GM18520 (cell line): ENCODE results near the gene PGC.
"Not testable (repeated sequence)": the region's sequence is repeated elsewhere in the genome, so short reads cannot be mapped to it uniquely, and the experiment has no call there.

Experiments used
- ATAC-seq: cut with Tn5 transposase; IDR thresholded peaks from one replicate; pipeline ENCODE4 v1.9.1; 2021; ENCODE audit not compliant: unreplicated experiment

PGC gene

DNA sequence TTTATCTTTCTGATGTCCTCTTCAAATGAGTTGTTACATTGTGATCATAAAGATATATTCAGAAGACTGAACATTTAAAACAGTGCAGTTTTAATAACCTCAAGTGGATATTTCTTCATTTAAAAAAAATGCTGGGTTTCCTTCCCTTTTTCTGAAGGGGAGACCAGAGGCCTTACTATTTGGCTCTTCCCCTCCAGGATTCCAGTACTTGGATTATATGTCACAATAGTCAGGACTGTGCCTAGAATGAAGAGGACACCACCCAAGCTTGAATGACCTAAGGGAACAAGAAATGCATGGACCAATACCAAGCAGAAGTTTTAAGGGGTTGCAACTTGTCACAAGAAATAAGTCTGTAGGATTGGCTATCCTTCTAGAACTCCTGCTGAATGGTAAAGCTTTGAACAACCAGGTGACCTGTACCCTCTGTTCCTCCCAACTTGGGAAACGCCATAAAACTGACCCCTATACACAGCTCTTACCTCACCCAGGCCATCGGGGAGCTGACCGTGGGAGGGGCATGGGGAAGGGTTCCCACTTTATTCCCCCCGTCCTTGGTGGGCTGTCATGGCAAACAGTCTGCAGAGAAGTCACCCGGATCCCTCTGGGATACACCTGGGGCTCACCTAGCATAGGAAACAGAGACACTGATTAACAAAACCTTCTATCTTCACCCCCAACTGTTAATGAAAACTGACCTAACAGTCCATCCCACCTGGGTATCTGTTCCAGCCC lies 30.5 kb upstream of the PGC start:
- no peak for ATAC-seq

DNA sequence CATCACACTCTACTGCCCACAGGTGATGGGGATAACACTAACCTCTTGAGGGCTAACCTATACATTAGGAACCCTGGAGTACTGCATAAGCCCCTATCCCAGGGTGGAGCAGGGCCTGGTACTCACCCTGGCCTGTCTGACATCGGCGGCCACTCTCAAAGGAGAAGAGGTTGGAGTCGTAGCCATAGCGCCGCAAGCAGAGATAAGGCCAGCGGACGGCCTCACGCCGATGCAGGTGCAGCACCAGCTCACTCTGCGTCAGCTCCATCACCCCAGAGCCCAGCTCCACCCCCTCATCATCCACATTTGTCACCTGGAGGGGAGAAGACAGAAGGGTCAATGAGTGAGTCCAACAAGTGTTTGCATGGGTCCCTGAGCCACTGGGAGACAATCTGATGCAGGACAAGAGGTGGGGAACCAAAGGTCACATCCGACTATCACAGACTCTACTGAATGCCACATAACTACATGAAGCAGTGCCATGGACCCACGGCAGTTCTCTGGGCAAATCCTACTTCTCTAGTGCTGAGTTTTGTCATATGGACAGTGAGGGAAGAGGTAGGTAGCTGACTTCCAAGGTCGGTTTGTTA lies 28.2 kb upstream of the PGC start:
- ATAC-seq = no peak

DNA sequence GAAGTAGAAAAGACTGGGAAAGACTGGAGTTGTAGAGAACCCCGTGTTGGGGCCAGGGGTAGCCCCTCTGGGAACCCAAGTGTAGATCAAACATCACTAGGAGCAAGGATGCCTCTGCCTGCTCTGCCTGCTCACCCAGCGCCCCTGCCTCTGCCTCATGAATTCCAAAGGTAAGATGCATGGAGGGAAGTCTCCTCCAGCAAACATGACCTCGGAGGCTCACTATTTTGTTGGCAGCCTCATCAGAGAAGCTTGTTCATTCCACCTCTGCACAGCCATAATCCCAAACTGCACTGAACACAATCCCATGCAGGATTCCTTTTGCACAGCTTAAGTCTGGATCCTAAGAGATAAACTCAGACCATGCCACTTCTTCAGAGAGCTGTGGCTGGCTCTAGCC lies 27.6 kb upstream of the PGC start:
- ATAC-seq = no peak

DNA sequence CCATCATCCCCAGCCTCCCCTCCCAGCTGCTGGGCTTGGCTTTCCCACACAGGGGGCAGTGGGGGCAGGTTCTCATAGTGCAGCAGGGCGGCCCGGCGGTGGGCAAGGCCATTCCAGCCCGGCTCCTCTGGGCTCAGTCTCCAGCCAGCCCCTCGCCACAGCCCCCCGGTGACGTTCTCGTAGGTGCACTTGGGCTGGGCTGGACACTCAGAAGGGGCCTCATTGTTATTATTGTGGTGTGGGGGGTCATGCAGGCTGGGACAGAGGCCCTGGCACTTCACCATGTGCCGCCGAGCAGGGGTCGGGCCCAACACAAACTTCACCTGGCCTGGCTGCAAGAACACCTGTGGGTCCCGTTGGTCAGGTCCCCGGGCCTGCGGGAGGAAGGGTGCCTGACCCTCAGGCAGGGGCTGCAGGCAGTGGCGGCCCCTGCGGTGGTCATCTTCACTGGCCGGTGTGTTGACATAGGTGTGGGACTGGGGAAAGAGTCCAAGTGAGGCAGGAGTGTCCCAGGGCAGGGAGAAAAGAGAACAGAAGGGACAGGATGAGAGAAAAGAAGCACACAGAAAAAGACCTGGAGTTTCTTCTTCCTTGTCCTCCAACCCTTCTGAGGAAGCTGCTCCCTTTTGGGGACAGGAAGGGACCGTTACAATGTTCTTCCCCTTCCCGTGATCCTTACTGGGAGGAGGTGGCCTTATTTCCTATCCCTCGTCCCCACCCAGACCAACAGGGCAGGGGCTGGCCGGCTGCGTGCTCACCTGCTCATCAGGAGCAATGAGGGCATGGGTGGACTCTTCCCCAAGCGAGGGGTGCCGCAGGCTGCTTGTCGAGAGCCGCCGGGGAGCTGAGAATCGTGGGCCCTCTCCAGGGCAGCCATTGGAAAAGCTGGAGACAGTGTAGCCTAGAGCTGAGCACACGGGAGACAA lies 24.1 kb upstream of the PGC start:
- ATAC-seq = no peak

DNA sequence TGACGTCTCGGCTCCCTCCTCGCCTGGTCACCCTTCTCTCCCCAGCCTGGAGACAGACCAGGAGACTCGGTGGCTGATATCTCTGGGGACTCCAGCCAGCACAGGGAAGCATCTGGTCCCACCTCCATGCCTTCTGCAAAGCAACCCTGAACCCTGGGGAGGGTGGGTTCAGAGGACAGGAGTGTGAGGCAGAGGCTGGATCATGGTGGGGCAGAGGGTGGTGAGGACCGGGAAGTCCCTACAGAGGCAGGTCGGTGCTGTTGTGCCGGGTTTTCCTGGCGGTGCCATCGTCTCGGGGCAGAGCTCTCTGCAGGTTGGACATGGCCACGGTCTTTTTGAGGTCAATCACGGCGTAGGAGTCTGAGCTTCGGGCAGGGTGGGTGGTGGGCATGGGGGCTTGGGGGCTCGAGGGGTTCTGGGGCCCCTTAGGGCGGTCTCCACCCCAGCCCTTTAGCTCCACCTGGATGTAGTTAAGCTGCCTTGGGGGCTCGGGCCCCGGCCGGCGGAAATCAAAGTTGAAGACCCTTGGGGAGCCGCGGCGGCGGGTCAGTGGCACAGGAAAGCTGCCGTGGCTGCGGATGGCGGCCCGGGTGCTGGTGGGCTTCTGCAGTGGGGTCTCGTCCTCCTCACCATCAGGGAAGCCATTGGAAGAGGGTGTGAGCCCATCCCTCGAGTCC lies 23.3 kb upstream of the PGC start:
- no peak for ATAC-seq

DNA sequence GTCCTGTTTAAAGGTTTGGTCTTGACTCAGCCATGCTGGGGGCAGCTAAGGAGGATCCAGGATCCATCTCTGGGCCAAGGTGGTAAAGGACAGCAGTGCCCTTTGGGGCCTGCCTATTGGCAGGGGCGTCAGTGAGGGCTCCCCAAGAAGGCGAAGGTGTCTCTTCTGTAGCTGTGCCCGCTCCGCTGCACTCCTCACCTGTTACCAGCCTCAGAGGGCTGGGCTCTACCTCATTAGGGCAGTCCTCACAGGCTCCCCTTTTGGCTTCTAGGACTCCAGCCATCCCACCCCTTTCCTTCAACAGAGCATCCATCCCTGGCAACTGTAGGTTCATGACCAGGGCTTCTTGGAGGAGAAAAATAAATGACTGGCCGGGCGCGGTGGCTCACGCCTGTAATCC lies 22.2 kb upstream of the PGC start:
- no peak for ATAC-seq

DNA sequence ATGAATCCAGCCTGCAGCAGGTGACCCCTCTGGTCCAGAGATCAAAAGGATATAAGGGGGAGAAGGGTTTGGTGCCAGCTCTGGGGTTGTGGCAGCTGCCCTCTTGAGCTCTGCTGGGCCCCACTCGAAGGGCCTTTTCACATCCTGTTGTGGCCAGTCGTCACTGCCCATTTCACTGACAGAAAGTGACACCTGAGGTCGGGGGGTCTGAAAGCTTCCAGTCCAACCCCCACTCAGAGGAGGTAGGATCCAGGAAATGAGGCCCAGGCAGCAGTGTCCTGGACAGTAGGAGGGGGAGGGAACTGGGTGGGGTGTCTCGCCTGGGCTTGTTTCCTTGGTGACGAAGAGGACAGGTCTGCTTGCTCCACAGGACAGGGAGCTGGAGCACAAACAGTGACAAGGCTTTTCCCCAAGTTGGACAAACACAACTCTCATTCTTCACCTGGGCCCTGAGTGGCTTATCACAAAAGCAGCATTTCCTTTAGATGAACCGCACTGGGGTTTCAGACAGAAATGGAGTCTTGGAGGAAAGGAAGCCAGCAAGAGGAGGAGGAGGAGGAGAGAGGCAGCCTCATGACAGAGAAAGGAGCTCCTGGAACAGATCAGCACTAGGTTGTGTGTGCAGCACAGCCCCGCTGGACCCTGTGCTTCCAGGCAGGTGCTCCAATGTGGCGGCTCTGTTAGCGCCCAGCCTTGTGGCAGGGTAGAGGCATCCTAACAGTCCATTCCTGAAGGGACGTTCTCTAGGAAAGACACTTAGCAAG lies 21.5 kb upstream of the PGC start:
- ATAC-seq = no peak

DNA sequence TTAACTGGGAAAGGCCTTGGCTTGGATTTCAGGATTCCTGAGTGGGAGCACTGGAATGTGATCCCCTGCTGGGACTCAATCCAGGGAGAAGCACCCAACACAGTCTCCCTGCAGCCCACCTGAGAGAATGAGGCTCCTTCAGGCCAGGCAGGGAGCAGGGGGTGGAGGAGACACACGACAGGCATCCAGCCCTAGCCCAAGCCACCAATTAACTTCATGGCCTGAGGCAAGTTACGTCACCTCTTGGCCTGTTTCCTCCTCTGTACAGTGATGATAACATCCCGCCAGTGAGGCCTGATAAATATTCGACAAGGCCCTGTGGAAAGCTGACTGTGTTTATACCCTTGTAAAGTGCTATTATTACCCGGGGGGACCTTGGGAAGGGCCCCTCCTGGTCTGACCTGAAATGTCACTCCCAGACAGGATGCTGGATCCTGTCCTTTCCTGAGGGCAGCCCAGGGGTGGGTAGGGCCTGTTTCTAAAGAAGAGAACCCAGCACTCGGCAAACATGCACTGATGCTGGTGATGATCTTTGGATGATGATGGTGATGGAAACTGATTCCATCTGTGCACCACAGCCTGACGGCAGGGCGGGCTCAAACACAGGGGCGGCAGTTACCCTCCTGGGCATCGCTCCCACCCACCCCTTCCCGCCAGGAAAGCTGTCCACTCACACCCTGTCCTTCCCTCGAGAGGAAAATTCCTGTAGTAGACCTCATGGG lies 20.1 kb upstream of the PGC start:
- no peak for ATAC-seq

DNA sequence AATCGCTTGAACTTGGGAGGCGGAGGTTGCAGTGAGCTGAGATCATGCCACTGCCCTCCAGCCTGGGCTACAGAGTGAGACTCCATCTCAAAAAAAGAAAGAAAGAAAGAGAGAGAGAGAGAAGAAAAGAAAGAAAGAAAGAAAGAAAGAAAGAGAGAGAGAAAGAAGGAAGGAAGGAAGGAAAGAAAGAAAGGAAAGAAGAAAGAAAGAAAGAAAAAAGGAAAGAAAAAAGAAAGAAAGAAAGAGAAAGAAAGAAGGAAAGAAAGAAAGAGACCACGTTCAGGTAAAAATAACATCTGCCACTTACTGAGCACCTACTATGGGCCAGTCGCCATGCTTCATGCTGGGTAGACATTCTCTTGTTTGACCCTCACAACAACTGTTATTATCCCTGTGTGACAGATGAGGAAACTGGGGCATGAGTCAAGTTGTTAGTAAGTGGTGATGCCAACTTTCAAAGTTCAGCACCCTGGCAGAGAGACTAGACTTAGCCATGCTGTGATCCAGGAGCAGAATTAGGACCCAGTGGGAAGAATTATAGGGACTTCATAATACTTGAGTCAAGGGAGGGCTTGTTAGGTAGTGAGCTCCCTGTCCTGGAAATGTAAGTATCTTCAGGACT lies 19.0 kb upstream of the PGC start:
- not testable (repeated sequence) for ATAC-seq

DNA sequence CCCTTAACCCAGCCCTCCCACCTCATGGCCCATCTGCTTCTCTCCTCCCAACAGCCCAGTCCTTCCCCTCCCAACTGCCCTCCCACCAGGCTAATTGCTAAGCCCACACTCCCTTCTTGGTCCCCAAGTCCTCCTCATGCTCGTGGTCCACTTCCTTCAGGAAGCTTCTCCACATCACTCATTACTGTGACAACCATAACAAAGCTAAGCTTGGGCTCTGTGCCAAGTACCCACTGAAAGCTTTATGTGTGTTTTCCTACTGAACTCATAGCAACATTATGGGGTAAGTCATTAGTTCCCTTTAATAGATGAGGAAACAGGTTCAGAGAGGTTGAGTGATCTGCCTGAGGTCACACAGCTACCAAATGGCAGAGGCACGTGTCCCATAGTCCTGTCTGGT lies 16.3 kb upstream of the PGC start:
- no peak for ATAC-seq

DNA sequence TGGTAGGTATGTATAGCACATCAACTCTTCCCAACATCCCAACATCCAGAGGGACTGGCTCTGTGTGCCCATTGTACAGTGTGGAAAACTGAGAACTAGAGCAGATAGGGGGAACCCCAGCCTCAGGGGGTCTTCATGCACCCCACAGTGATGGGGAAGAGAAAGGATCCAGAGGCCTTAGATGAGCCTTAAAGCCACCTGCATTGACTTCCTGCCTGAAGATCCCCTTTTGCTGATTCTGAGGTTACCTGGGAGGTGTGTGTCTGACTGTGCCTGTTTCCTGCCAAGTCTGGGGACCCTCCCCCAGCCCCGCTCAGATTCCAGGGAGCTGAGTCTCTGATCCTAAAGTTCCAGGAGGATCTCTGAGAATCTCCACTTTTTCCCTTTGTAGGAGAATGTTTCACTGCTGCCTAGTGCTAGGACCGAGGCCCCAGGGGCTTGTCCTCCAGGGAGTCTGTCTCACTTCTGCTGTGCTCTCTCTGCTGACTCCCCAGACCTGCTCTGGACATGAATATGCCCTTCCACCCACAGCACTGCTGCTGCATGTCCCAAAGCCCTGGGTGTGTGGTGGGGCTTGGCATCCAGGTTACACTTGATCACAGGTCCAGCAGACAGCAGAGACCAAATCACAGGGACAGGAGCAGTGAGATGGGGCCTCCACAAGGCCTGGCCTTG lies 12.8 kb upstream of the PGC start:
- no peak for ATAC-seq

DNA sequence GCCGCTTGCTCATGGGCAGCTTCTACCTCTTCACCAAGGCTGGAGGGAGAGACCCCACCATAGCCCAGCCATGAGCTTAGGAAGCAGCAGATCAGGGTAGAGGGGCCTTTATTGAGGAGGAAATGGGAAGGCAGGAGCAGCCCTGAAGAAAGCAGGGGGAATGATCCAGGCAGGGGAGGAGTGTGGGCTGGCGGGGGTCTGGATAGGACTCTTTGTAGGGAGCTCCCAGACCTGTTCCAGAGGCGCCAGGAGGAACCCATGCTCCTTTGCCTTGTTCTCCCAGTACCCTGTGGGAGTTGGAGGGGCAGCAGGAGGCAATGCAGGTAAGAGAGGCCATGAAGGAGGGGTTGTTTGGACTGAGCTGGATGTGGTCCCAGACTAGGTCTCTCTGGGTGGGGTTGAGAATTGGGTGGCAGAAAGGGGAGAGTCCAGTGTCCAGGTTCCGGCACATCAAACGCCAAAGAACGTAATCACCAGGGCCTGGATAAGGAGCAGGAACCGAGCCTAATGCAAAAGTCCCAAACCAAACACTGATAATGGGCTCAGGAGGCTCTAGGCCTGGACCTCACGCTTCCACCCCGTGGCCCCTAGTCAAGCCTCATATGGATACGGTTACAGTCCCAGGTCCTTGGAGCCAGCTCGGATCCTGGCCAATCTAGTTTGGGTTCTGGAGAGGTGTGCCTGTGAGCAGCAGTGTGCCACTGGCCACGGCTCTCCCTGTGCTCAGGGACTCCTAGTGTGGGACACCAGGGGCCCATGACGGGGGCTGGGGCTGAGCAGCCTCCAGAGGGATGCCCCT lies 12.1 kb upstream of the PGC start:
- no peak for ATAC-seq

DNA sequence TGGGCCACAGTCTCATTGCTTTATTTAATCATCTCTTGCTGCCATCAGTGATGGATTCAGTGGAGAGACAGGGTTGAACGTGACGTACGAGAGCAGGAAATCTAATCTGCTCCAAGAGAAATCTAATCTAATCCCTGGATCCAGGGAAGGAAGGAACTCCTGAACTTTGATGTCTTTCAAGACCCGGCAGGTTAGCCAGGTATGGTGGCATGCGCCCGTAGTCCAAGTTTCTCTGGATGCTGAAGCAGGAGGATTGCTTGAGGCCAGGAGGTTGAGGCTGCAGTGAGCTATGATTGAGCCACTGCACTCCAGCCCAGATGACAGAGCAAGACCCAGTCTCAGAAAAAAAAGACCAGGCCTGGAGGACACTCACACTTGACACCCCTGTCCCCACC lies 11.4 kb upstream of the PGC start:
- no peak for ATAC-seq

DNA sequence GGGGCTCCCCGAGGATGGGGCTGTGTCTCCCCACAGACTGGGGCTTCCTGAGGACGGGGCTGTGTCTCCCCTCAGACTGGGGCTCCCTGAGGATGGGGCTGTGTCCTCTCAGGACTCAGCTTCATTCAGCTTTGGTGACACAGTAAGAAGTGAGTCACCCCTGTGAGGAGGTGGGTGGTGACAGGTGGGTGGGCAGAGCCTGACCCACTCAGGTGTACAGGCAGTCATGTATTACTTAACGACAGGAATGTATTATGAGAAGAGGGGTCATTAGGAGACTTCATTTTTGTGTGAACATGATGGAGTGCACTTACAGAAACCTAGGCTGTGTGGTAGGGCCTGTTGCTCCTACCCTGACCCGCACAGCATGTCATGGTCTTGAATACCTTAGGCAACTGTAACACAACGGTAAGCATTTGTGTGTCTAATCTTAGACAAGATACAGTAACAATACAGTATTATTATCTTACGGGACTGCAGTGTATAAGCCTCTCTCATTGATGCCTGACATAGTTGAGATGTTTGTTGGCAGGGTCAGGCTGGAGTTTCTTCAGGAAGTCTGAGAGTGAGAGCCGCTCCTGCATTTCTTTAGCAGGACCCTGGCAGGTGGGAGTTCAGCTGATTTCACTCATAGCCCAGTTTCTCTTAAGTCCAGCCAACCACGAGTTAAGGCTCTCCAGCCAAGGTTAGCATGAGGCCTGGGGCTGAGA lies 10.9 kb upstream of the PGC start:
- ATAC-seq = no peak

DNA sequence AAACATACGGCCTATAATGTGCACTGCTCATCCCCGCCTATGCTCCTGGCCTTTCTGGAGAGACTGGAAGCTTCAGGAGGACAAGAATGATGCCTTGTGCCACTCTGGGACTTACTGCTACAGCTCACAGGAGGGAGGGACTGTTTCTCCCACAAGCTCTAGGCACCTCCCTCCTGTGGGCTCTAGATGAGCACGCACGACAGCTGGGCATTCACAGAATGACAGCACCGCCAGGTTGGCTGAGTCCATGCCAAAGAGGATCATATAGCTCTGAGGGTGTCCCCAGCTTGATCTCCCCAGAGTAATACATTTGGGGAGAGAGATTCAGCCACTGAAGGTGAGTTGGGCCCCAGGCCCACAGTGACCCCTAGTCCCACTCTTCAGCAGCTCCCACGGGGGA lies 10.1 kb upstream of the PGC start:
- ATAC-seq = no peak

DNA sequence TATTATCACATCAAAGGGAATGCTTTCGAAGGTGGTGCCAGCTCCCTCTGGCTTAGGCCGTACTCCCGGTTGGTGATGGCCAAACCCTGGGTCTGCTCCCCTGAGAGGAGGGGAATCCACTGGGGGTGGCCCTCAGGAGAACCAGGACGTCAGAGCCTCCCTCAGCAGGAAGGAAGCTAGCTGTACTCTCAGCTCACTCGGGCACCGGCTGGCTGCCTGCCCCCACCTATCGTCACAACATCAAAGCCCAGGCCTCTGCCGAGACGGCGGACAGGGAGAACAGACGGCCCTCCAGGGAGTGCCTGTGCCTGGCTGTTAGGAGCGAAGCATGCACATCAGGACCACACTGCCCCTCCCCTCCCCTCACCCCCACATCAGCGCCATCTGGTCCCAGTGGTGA lies 9.2 kb upstream of the PGC start:
- ATAC-seq = no peak

DNA sequence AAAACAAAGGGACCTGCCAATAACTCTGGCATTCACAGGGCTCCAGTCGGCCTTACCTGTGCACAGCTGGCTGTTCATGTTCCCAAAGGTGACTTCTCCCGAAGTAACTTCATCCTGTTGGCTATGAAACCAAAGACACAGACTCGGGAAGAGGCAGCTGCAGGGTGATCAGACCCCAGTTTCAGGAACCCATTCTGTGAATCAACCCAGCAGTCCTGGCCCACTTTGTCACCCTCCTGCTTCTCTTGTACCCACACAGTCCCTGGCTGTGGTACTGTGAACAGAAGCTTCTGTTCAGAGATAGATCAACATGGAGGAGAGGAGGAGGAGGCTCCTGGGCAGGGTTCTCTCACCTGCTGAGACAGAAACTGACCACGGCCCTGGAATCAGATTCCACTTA lies 8.7 kb upstream of the PGC start:
- no peak for ATAC-seq

DNA sequence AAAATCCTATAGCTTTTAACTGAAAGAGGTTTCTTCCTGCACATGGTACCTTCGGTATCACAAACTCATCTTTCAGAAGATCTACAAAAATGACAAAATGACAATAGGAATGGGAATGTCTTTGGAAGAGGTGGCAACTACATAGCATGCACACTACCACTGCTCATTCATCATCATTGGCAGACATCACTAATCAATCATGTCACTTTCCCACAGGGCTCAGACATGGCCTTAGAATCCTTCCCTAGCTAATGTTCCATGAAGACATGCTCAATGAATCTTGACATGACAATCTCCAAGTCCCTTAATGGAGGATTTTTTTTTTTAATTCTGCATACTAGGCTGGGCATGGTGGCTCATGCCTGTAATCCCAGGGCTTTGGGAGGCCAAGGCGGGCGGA lies 3.2 kb upstream of the PGC start:
- no peak for ATAC-seq
